ENCODE data around the gene RALA. TPM values are rescaled to one million over a fixed set of nuclear protein-coding genes. Genes with fewer than 3 reads are reported as not detected.

The RALA gene
- total and polyA plus RNA-seq, 2 experiments from 2014 or later: 43.5 to 231 TPM

DNA sequence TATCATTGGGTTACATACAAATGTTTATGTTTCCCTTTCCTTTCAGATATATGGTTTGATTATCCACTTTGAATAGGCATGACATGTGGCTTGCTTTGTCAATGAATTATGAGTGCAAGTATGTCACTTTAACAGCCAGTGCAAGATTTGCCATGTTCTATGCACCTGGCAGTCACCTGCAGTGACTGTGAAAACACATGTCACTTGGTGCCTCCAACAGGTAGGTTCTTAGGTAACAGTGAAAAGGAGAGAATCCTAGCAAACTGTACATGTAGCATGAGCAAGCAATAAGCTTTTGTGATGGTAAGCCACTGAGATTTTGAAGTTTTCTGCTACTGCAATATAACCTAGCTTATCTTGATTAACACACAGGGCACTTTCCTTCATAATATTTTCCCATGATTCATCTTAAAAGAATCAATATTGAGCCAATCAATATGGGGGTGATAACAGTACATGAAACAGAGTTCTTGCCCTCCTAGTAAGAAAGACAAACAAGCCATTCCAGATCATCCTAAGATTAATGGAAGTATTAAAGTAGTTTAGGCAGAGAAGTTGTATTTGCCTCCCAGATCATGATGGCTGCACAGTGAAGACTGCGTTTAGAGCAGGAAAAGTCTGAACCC lies 7.9 kb upstream of the RALA start:
- no peak overlapping the region for H3K4me3 ChIP-seq
- no peak for ATAC-seq
- no peak overlapping the region for H3K27ac Mint-ChIP-seq
- H3K79me2 ChIP-seq (replicated peaks; ENCODE audit: insufficient read depth): no peaks in the 10 kb centered on the region
- H3K27ac ChIP-seq (ENCODE audit: low read depth): no peak overlapping the region
- DNase-seq (ENCODE audit: low spot score): no peak
- TF ChIP-seq STAT1 (IDR thresholded peaks at IDR 0.05; ENCODE audit: unreplicated experiment) (no peak), POLR2AphosphoS5 (IDR thresholded peaks at IDR 0.05; ENCODE audit: low read depth) (no peak), CREB1 (CRISPR knock-in tag; IDR thresholded peaks at IDR 0.05; ENCODE audit: low read depth) (no peak), NANOG (IDR thresholded peaks at IDR 0.05; ENCODE audit: borderline replicate concordance) (no peak), EZH2phosphoT487 (IDR thresholded peaks at IDR 0.05; ENCODE audit: unreplicated experiment) (no peak), ZNF331 (CRISPR knock-in tag; IDR thresholded peaks at IDR 0.05; ENCODE audit: low read depth) (no peak), JUNB (IDR thresholded peaks at IDR 0.05; ENCODE audit: unreplicated experiment) (no peak), ZNF114 (CRISPR knock-in tag; IDR thresholded peaks at IDR 0.05) (no peak), EZH2 (IDR thresholded peaks at IDR 0.05; ENCODE audit: low read depth, unreplicated experiment) (no peak)
- TF ChIP-seq, protein P1, sequence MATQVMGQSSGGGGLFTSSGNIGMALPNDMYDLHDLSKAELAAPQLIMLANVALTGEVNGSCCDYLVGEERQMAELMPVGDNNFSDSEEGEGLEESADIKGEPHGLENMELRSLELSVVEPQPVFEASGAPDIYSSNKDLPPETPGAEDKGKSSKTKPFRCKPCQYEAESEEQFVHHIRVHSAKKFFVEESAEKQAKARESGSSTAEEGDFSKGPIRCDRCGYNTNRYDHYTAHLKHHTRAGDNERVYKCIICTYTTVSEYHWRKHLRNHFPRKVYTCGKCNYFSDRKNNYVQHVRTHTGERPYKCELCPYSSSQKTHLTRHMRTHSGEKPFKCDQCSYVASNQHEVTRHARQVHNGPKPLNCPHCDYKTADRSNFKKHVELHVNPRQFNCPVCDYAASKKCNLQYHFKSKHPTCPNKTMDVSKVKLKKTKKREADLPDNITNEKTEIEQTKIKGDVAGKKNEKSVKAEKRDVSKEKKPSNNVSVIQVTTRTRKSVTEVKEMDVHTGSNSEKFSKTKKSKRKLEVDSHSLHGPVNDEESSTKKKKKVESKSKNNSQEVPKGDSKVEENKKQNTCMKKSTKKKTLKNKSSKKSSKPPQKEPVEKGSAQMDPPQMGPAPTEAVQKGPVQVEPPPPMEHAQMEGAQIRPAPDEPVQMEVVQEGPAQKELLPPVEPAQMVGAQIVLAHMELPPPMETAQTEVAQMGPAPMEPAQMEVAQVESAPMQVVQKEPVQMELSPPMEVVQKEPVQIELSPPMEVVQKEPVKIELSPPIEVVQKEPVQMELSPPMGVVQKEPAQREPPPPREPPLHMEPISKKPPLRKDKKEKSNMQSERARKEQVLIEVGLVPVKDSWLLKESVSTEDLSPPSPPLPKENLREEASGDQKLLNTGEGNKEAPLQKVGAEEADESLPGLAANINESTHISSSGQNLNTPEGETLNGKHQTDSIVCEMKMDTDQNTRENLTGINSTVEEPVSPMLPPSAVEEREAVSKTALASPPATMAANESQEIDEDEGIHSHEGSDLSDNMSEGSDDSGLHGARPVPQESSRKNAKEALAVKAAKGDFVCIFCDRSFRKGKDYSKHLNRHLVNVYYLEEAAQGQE (IDR thresholded peaks at IDR 0.05; ENCODE audit: unreplicated experiment): no peak
- TF ChIP-seq, protein P2, sequence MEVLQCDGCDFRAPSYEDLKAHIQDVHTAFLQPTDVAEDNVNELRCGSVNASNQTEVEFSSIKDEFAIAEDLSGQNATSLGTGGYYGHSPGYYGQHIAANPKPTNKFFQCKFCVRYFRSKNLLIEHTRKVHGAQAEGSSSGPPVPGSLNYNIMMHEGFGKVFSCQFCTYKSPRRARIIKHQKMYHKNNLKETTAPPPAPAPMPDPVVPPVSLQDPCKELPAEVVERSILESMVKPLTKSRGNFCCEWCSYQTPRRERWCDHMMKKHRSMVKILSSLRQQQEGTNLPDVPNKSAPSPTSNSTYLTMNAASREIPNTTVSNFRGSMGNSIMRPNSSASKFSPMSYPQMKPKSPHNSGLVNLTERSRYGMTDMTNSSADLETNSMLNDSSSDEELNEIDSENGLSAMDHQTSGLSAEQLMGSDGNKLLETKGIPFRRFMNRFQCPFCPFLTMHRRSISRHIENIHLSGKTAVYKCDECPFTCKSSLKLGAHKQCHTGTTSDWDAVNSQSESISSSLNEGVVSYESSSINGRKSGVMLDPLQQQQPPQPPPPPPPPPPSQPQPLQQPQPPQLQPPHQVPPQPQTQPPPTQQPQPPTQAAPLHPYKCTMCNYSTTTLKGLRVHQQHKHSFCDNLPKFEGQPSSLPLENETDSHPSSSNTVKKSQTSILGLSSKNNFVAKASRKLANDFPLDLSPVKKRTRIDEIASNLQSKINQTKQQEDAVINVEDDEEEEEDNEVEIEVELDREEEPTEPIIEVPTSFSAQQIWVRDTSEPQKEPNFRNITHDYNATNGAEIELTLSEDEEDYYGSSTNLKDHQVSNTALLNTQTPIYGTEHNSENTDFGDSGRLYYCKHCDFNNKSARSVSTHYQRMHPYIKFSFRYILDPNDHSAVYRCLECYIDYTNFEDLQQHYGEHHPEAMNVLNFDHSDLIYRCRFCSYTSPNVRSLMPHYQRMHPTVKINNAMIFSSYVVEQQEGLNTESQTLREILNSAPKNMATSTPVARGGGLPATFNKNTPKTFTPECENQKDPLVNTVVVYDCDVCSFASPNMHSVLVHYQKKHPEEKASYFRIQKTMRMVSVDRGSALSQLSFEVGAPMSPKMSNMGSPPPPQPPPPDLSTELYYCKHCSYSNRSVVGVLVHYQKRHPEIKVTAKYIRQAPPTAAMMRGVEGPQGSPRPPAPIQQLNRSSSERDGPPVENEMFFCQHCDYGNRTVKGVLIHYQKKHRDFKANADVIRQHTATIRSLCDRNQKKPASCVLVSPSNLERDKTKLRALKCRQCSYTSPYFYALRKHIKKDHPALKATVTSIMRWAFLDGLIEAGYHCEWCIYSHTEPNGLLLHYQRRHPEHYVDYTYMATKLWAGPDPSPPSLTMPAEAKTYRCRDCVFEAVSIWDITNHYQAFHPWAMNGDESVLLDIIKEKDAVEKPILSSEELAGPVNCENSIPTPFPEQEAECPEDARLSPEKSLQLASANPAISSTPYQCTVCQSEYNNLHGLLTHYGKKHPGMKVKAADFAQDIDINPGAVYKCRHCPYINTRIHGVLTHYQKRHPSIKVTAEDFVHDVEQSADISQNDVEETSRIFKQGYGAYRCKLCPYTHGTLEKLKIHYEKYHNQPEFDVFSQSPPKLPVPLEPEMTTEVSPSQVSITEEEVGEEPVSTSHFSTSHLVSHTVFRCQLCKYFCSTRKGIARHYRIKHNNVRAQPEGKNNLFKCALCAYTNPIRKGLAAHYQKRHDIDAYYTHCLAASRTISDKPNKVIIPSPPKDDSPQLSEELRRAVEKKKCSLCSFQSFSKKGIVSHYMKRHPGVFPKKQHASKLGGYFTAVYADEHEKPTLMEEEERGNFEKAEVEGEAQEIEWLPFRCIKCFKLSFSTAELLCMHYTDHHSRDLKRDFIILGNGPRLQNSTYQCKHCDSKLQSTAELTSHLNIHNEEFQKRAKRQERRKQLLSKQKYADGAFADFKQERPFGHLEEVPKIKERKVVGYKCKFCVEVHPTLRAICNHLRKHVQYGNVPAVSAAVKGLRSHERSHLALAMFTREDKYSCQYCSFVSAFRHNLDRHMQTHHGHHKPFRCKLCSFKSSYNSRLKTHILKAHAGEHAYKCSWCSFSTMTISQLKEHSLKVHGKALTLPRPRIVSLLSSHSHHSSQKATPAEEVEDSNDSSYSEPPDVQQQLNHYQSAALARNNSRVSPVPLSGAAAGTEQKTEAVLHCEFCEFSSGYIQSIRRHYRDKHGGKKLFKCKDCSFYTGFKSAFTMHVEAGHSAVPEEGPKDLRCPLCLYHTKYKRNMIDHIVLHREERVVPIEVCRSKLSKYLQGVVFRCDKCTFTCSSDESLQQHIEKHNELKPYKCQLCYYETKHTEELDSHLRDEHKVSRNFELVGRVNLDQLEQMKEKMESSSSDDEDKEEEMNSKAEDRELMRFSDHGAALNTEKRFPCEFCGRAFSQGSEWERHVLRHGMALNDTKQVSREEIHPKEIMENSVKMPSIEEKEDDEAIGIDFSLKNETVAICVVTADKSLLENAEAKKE (CRISPR knock-in tag; IDR thresholded peaks at IDR 0.05): no peak
- TF ChIP-seq, protein P3, sequence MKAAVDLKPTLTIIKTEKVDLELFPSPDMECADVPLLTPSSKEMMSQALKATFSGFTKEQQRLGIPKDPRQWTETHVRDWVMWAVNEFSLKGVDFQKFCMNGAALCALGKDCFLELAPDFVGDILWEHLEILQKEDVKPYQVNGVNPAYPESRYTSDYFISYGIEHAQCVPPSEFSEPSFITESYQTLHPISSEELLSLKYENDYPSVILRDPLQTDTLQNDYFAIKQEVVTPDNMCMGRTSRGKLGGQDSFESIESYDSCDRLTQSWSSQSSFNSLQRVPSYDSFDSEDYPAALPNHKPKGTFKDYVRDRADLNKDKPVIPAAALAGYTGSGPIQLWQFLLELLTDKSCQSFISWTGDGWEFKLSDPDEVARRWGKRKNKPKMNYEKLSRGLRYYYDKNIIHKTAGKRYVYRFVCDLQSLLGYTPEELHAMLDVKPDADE (IDR thresholded peaks at IDR 0.05): no peak
- TF ChIP-seq, protein P4, sequence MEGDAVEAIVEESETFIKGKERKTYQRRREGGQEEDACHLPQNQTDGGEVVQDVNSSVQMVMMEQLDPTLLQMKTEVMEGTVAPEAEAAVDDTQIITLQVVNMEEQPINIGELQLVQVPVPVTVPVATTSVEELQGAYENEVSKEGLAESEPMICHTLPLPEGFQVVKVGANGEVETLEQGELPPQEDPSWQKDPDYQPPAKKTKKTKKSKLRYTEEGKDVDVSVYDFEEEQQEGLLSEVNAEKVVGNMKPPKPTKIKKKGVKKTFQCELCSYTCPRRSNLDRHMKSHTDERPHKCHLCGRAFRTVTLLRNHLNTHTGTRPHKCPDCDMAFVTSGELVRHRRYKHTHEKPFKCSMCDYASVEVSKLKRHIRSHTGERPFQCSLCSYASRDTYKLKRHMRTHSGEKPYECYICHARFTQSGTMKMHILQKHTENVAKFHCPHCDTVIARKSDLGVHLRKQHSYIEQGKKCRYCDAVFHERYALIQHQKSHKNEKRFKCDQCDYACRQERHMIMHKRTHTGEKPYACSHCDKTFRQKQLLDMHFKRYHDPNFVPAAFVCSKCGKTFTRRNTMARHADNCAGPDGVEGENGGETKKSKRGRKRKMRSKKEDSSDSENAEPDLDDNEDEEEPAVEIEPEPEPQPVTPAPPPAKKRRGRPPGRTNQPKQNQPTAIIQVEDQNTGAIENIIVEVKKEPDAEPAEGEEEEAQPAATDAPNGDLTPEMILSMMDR (conservative IDR thresholded peaks at IDR 0.05; ENCODE audit: low read depth in 2 of 2): no peak
- no peak overlapping the region for H2AFZ ChIP-seq
- no peak overlapping the region for H3K4me2 ChIP-seq
- H3K4me1 Mint-ChIP-seq: 0 out of 3 replicates have a peak, but pooled peaks cover 2% of the 10 kb centered on the region
- no peaks in the 10 kb centered on the region for H3K9me3 Mint-ChIP-seq
- H3K9me2 ChIP-seq (ENCODE audit: insufficient read depth): no peaks in the 10 kb centered on the region; the same call in 1 of the 2 replicates
- no peaks in the 10 kb centered on the region for H3K27me3 Mint-ChIP-seq (ENCODE audit: insufficient read depth, low read depth, poor library complexity)
- H3K36me3 ChIP-seq (ENCODE audit: insufficient read depth): no peaks in the 10 kb centered on the region
- no peaks in the 10 kb centered on the region for H4K20me1 ChIP-seq (replicated peaks; ENCODE audit: insufficient read depth)
- H3K4me1 ChIP-seq (ENCODE audit: insufficient read depth): no peaks in the 10 kb centered on the region
- no peaks in the 10 kb centered on the region for H3K36me3 Mint-ChIP-seq (ENCODE audit: low read depth)
- H3K27me3 ChIP-seq (ENCODE audit: insufficient read depth): peaks cover 2% of the 10 kb centered on the region
- H3F3A ChIP-seq (replicated peaks; ENCODE audit: low read depth): no peaks in the 10 kb centered on the region
- no peak overlapping the region for H3K4me3 Mint-ChIP-seq

All from GM23338 (cell line).